Testis (tissue), 2 donors: ENCODE data around the gene PCDHGC4.

Source experiments
- CTCF ChIP-seq, 3 experiments: fragments of 450-650 bp in 2 of 3; fragments of 200-600 bp in 1 of 3; sonication (generic) in 1 of 3; IDR thresholded peaks; one replicate each; pipeline ENCODE4 v1.5.1; 2016 to 2019; ENCODE audit warnings: antibody characterized with exemption in 3 of 3, mild to moderate bottlenecking in 2 of 3, moderate library complexity in 1 of 3
- POLR2A ChIP-seq: fragments of 450-650 bp; IDR thresholded peaks from one replicate; pipeline ENCODE4 v1.6.1; 2017; ENCODE audit warnings: antibody characterized with exemption, mild to moderate bottlenecking, moderate library complexity

- TF ChIP-seq CTCF (IDR thresholded peaks at IDR 0.05), result no peak
- no peak for TF ChIP-seq POLR2A
Measured at GRCh38 chr5:141483902-141484301, 928 bp upstream of the PCDHGC4 start.
